Measurements from ENCODE around the gene HIBADH. TPM values are rescaled to one million over a fixed set of nuclear protein-coding genes. Genes with fewer than 3 reads are reported as not detected.
A peak's percentile ranks its signal among the peaks of the same experiment; 100 is the strongest.

The HIBADH gene
- total RNA-seq, 1 experiment from 2014 or later: 23.2 TPM

DNA sequence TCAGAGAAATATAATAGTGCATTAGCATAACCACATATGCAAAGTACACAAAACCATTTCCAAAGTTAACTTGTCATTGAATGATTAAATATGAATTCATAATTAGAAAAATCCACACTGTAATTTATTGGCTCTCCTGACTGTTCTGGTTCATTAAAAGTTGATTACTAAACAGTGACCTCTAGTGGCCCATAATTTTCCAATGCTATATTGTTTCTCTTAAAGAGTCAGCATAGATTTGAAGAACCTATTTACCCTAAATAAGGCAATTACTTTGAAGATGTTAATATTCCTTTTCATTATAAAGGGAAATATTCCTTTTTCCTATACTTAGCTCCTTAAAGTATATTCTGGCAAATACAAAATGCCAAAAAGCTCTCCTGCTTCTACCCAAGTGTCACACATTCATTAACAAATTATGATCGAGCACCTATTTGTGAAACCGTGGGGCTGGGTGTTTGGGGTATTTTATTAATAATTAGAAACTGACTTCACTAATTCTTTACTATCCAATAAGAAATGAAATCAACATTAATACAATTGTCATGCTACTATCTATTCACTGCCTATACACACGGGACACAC lies 86.2 kb downstream of the HIBADH start:
- Histone ChIP-seq H3K9me3 (ENCODE audit: control insufficient read depth, low read depth, low read length) (no peaks in the 10 kb centered on the region), H4K20me1 (ENCODE audit: control insufficient read depth, insufficient read depth, insufficient read length) (no peaks in the 10 kb centered on the region), H2BK120ac (ENCODE audit: low read depth, low read length, poor library complexity, severe bottlenecking) (no peak overlapping the region), H3K79me1 (ENCODE audit: insufficient read depth, low read depth, low read length, poor library complexity, severe bottlenecking) (no peaks in the 10 kb centered on the region), H3K4me2 (ENCODE audit: insufficient read depth, insufficient read length, low read length) (no peak overlapping the region), H3K27ac (ENCODE audit: insufficient read length, low read depth, low read length) (no peak overlapping the region), H3K23me2 (ENCODE audit: insufficient read length, low read depth, low read length, poor library complexity, severe bottlenecking) (no peaks in the 10 kb centered on the region), H2BK12ac (ENCODE audit: insufficient read length, low read depth, low read length) (no peak overlapping the region), H2BK5ac (ENCODE audit: insufficient read length, low read length) (no peak overlapping the region), H4K5ac (ENCODE audit: insufficient read length, low read depth, low read length) (no peak overlapping the region), H4K91ac (ENCODE audit: insufficient read length, low read depth, low read length) (no peak overlapping the region), H3K4me1 (ENCODE audit: insufficient read depth, low read length) (no peaks in the 10 kb centered on the region), H3K79me2 (ENCODE audit: insufficient read depth, low read length) (no peaks in the 10 kb centered on the region), H2AK5ac (ENCODE audit: insufficient read length, low read length) (no peak overlapping the region), H3K14ac (ENCODE audit: insufficient read depth, low read length) (no peak overlapping the region), H2BK20ac (ENCODE audit: low read depth, low read length, poor library complexity, severe bottlenecking) (no peak overlapping the region), H3K18ac (ENCODE audit: insufficient read length, low read depth, low read length) (no peak overlapping the region), H3K9ac (ENCODE audit: extremely low read depth, insufficient read length, low read length) (no peak overlapping the region), H3K56ac (ENCODE audit: insufficient read length, low read depth, low read length) (no peak overlapping the region), H2BK15ac (ENCODE audit: low read depth, low read length) (no peak overlapping the region), H3K23ac (ENCODE audit: insufficient read length, low read depth, low read length) (no peak overlapping the region), H2AFZ (ENCODE audit: low read length) (no peak overlapping the region), H3T11ph (ENCODE audit: low read length) (no peak overlapping the region), H4K8ac (replicated peaks; ENCODE audit: insufficient read length, low read depth, low read length) (no peak overlapping the region), H3K4ac (ENCODE audit: low read depth, low read length) (no peak overlapping the region), H3K27me3 (ENCODE audit: insufficient read depth, low read length) (no peaks in the 10 kb centered on the region)
- WGBS (ENCODE audit: extremely low coverage, insufficient read length, low lambda C conversion rate): no CpG with 5 or more reads among the region's 3 CpGs
- no peak for DNase-seq
- H3K4me1 Mint-ChIP-seq: peaks cover 4 to 15% of the 10 kb centered on the region in 2 experiments
- H3K27me3 Mint-ChIP-seq (ENCODE audit: low read depth): no peaks in the 10 kb centered on the region; the same call in 1 of the 2 replicates
- TF ChIP-seq, protein P1, sequence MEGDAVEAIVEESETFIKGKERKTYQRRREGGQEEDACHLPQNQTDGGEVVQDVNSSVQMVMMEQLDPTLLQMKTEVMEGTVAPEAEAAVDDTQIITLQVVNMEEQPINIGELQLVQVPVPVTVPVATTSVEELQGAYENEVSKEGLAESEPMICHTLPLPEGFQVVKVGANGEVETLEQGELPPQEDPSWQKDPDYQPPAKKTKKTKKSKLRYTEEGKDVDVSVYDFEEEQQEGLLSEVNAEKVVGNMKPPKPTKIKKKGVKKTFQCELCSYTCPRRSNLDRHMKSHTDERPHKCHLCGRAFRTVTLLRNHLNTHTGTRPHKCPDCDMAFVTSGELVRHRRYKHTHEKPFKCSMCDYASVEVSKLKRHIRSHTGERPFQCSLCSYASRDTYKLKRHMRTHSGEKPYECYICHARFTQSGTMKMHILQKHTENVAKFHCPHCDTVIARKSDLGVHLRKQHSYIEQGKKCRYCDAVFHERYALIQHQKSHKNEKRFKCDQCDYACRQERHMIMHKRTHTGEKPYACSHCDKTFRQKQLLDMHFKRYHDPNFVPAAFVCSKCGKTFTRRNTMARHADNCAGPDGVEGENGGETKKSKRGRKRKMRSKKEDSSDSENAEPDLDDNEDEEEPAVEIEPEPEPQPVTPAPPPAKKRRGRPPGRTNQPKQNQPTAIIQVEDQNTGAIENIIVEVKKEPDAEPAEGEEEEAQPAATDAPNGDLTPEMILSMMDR (conservative IDR thresholded peaks at IDR 0.05): peak; percentile 80
- H3K4me3 Mint-ChIP-seq: no peak overlapping the region
- H3K9me3 Mint-ChIP-seq: no peaks in the 10 kb centered on the region
- H3K27ac Mint-ChIP-seq: no peak overlapping the region
- no peaks in the 10 kb centered on the region for H3K36me3 Mint-ChIP-seq (ENCODE audit: insufficient read depth in 1 of 3, low read depth in 3 of 3)

All from H9 (cell line).